GM12878 (cell line): Measurements from ENCODE around the gene PFN3. TPM values are rescaled to one million over a fixed set of nuclear protein-coding genes. Genes with fewer than 3 reads are reported as not detected.

Experiments used
- EGR1 ChIP-seq, 2 experiments: IDR thresholded peaks; 1 replicate in 1 of 2; 2 replicates in 1 of 2; pipeline ENCODE4 v1.6.1; 2011 to 2012; ENCODE audit warnings: low read depth in 2 of 2, low read length in 2 of 2, borderline replicate concordance in 1 of 2, mild to moderate bottlenecking in 1 of 2, moderate library complexity in 1 of 2
- HDGF ChIP-seq: fragments of 450-650 bp; IDR thresholded peaks from 2 replicates; pipeline ENCODE4 v1.6.1; 2016; ENCODE audit warnings: antibody characterized with exemption
- IKZF2 ChIP-seq, 2 experiments: fragments of 450-650 bp; IDR thresholded peaks; 2 replicates each; pipeline ENCODE4 v1.6.1; 2017; ENCODE audit warnings: mild to moderate bottlenecking in 2 of 2, moderate library complexity in 2 of 2
- KAT2A ChIP-seq: conservative IDR thresholded peaks from 2 replicates; pipeline ENCODE4 v1.6.1; 2011; ENCODE audit warnings: low read depth, low read length; ENCODE audit not compliant: control insufficient read depth
- MEF2A ChIP-seq: IDR thresholded peaks from 2 replicates; pipeline ENCODE4 v1.6.1; 2011; ENCODE audit warnings: low read depth, mild to moderate bottlenecking, low read length, moderate library complexity; ENCODE audit not compliant: insufficient read depth
- MXI1 ChIP-seq: fragments of 150-350 bp; IDR thresholded peaks from 2 replicates; pipeline ENCODE4 v1.6.1; 2011; ENCODE audit warnings: low read depth, mild to moderate bottlenecking, inconsistent platforms, low read length, improper control_type of control experiment
- MYC ChIP-seq: IDR thresholded peaks from 2 replicates; pipeline ENCODE4 v1.6.1; 2011; ENCODE audit warnings: mild to moderate bottlenecking, low read length, moderate library complexity, inconsistent platforms; ENCODE audit not compliant: insufficient read depth, insufficient replicate concordance, insufficient read length, severe bottlenecking
- PKNOX1 ChIP-seq: fragments of 450-650 bp; IDR thresholded peaks from 2 replicates; pipeline ENCODE4 v1.6.1; 2016; ENCODE audit warnings: mild to moderate bottlenecking
- POLR2AphosphoS5 ChIP-seq: IDR thresholded peaks from 2 replicates; pipeline ENCODE4 v1.6.1; 2011; ENCODE audit warnings: mild to moderate bottlenecking, low read length, inconsistent platforms
- RAD21 ChIP-seq: IDR thresholded peaks from 2 replicates; pipeline ENCODE4 v1.6.1; 2011; ENCODE audit warnings: mild to moderate bottlenecking, low read depth, low read length, moderate library complexity; ENCODE audit not compliant: insufficient read depth
- SPI1 ChIP-seq: IDR thresholded peaks from 2 replicates; pipeline ENCODE4 v1.6.1; 2011; ENCODE audit warnings: low read depth, mild to moderate bottlenecking, low read length, moderate library complexity, borderline replicate concordance; ENCODE audit not compliant: insufficient read depth
- ZNF24 ChIP-seq: fragments of 450-650 bp; IDR thresholded peaks from 2 replicates; pipeline ENCODE4 v1.6.1; 2017; ENCODE audit warnings: antibody characterized with exemption, mild to moderate bottlenecking
- polyA plus RNA-seq, 11 experiments: library from polyadenylated mRNA; depleted of rRNA in 4 of 11; unstranded in 6 of 11; stranded (reverse) in 5 of 11; fragments of >200 nt; fragmentation: Nextera tagmentation in 4 of 11; fragmentation: Illumina TruSeq in 1 of 11; extraction: Ambion mirVana in 4 of 11; extraction: Trizol in 1 of 11; gene quantifications; 1 replicate in 1 of 11; 2 replicates in 10 of 11; pipeline versions ENCODE4 v1.2.1 to v1.2.3, GENCODE V29; 2011 to 2016; ENCODE audit warnings: inconsistent platforms in 2 of 11, missing spikeins in 2 of 11, low read depth in 1 of 11
- total RNA-seq, 4 experiments: library from RNA; depleted of rRNA in 3 of 4; stranded (reverse); fragments of >200 nt in 3 of 4; fragmentation: Illumina TruSeq in 1 of 4; extraction: Trizol in 1 of 4; gene quantifications; 2 replicates each; pipeline versions ENCODE4 v1.2.1 to v1.2.3, GENCODE V29; 2013 to 2021
- TF ChIP-seq, protein P1 (sequence below): fragments of 150-350 bp; IDR thresholded peaks from 2 replicates; pipeline ENCODE4 v1.6.1; 2016; ENCODE audit warnings: low read depth, low read length
- TF ChIP-seq, protein P2 (sequence below): fragments of 450-650 bp; IDR thresholded peaks from 2 replicates; pipeline ENCODE4 v1.6.1; 2017; ENCODE audit warnings: mild to moderate bottlenecking, moderate library complexity

The PFN3 gene
- total and polyA plus RNA-seq, 10 of the 15 experiments (the other 5 are each of a cell fraction or from before 2014, with no cell fraction given): not detected

DNA sequence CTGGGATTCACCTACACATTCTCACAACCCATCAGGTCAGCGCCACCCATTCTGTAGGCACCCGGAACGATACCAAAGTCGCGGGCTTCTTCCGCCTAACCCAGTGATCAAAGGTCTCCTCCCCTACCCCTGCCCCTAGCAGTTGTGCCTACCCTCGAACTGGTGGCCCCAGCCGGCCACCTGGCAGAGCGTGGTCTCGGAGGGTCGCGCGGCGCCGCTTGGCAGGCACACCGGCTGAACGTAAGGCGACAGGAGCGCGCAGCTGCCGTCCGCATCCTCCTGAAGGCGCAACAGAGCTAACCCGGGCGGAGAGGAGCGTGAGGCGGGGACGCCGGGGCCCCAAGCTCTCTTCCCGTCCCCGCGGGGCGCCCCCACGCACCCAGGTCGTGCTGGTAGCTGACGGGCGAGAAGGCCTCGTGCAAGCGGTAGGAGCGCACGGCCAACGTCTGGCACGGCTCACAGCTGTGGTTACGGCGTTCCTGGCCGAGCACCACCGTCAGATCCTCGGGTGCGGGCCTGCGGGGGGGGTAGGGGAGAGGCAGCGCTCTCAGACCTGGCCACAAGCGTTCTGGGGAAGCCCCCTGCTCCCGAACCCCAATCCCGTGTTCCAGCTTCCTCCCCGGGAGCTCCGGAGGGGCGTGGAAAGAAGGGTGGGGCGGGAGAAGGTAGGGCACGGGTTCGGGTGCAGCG is 2.8 kb upstream of the PFN3 start (continued):
- TF ChIP-seq HDGF (0 out of 2 replicates have a peak, but pooled peaks have one; percentile 61), RAD21 (0 out of 2 replicates have a peak, but pooled peaks have one; percentile 7), SPI1 (no peak), POLR2AphosphoS5 (no peak), PKNOX1 (no peak), EGR1 (IDR thresholded peaks at IDR 0.05; ENCODE audit: borderline replicate concordance in 1 of 2, low read depth in 2 of 2, low read length in 2 of 2) (no peak), MEF2A (no peak), KAT2A (no peak), MYC (peak; percentile 17), IKZF2 (IDR thresholded peaks at IDR 0.05) (peak; percentile 7 to 48; a peak in 3 of 4 replicates), ZNF24 (no peak), MXI1 (no peak)
- TF ChIP-seq, protein P1, sequence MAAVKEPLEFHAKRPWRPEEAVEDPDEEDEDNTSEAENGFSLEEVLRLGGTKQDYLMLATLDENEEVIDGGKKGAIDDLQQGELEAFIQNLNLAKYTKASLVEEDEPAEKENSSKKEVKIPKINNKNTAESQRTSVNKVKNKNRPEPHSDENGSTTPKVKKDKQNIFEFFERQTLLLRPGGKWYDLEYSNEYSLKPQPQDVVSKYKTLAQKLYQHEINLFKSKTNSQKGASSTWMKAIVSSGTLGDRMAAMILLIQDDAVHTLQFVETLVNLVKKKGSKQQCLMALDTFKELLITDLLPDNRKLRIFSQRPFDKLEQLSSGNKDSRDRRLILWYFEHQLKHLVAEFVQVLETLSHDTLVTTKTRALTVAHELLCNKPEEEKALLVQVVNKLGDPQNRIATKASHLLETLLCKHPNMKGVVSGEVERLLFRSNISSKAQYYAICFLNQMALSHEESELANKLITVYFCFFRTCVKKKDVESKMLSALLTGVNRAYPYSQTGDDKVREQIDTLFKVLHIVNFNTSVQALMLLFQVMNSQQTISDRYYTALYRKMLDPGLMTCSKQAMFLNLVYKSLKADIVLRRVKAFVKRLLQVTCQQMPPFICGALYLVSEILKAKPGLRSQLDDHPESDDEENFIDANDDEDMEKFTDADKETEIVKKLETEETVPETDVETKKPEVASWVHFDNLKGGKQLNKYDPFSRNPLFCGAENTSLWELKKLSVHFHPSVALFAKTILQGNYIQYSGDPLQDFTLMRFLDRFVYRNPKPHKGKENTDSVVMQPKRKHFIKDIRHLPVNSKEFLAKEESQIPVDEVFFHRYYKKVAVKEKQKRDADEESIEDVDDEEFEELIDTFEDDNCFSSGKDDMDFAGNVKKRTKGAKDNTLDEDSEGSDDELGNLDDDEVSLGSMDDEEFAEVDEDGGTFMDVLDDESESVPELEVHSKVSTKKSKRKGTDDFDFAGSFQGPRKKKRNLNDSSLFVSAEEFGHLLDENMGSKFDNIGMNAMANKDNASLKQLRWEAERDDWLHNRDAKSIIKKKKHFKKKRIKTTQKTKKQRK: no peak
- TF ChIP-seq, protein P2, sequence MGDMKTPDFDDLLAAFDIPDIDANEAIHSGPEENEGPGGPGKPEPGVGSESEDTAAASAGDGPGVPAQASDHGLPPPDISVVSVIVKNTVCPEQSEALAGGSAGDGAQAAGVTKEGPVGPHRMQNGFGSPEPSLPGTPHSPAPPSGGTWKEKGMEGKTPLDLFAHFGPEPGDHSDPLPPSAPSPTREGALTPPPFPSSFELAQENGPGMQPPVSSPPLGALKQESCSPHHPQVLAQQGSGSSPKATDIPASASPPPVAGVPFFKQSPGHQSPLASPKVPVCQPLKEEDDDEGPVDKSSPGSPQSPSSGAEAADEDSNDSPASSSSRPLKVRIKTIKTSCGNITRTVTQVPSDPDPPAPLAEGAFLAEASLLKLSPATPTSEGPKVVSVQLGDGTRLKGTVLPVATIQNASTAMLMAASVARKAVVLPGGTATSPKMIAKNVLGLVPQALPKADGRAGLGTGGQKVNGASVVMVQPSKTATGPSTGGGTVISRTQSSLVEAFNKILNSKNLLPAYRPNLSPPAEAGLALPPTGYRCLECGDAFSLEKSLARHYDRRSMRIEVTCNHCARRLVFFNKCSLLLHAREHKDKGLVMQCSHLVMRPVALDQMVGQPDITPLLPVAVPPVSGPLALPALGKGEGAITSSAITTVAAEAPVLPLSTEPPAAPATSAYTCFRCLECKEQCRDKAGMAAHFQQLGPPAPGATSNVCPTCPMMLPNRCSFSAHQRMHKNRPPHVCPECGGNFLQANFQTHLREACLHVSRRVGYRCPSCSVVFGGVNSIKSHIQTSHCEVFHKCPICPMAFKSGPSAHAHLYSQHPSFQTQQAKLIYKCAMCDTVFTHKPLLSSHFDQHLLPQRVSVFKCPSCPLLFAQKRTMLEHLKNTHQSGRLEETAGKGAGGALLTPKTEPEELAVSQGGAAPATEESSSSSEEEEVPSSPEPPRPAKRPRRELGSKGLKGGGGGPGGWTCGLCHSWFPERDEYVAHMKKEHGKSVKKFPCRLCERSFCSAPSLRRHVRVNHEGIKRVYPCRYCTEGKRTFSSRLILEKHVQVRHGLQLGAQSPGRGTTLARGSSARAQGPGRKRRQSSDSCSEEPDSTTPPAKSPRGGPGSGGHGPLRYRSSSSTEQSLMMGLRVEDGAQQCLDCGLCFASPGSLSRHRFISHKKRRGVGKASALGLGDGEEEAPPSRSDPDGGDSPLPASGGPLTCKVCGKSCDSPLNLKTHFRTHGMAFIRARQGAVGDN: 0 out of 2 replicates have a peak, but pooled peaks have one; percentile 6
